MM.1S (cell line): ENCODE results near the gene PINK1.

ENCODE experiments used
- CTCF ChIP-seq: fragments of 300-600 bp; sonication (generic); IDR thresholded peaks from 2 replicates; pipeline ENCODE4 v1.5.1; 2016; ENCODE audit warnings: antibody characterized with exemption, low read length, mixed read lengths
- EZH2 ChIP-seq: fragments of 300-600 bp; sonication (generic); optimal IDR thresholded peaks from 2 replicates; pipeline ENCODE3; 2017; ENCODE audit warnings: low read depth, mild to moderate bottlenecking, antibody characterized with exemption, low read length, mixed read lengths

GRCh38 chr1:20698195-20698910 lies 65.1 kb downstream of the PINK1 start:
- TF ChIP-seq CTCF = no peak
- TF ChIP-seq EZH2 = no peak
